IMR-90 (cell line): ENCODE measurements around the gene ZC2HC1B. TPM values are rescaled to one million over a fixed set of nuclear protein-coding genes. Genes with fewer than 3 reads are reported as not detected.

Experiments
- ATAC-seq: fragments of 200-7000 bp; cut with Tn5 transposase; 2 replicates; pipeline ENCODE4 v1.9.1; 2020; ENCODE audit warnings: low read depth, mild to moderate bottlenecking, moderate library complexity
- BruUV-seq: library from RNA; stranded (reverse); fragments of 400-500 nt; replicated peaks from 2 replicates; lab custom pipeline; 2021; lab: Mats Ljungman, UMichigan
- CTCF ChIA-PET: fragments of 300-600 bp; formaldehyde crosslinking; extraction: SDS; loops from one replicate; lab custom pipeline; 2021; ENCODE audit warnings: antibody characterized with exemption; lab: Yijun Ruan, JAX
- POLR2A ChIA-PET: fragments of 300-600 bp; sonication (Branson Sonifier 250); formaldehyde crosslinking; loops from one replicate; lab custom pipeline; 2022; ENCODE audit warnings: antibody characterized with exemption; ENCODE audit not compliant: unreplicated experiment; lab: Charles Lee
- DNase-seq: peaks from one replicate; pipeline ENCODE4 v3.0.0; 2013
- H2AFZ ChIP-seq: replicated peaks from 2 replicates; pipeline ENCODE3; 2013; ENCODE audit warnings: low read length, mild to moderate bottlenecking; ENCODE audit not compliant: poor library complexity
- H2AK5ac ChIP-seq: 2 replicates; pipeline ENCODE4 v1.6.1; 2013; ENCODE audit warnings: low read depth, low read length, inconsistent platforms
- H2AK9ac ChIP-seq: replicated peaks from 2 replicates; pipeline ENCODE3; 2013; ENCODE audit warnings: mild to moderate bottlenecking, low read depth, low read length, moderate library complexity; ENCODE audit not compliant: poor library complexity
- H2BK120ac ChIP-seq: 2 replicates; pipeline ENCODE4 v1.6.1; 2013; ENCODE audit warnings: low read depth, low read length, inconsistent platforms
- H2BK15ac ChIP-seq: 3 replicates; pipeline ENCODE4 v1.6.1; 2013; ENCODE audit warnings: low read depth, low read length, inconsistent platforms
- H2BK20ac ChIP-seq: 2 replicates; pipeline ENCODE4 v1.6.1; 2013; ENCODE audit warnings: low read depth, mild to moderate bottlenecking, inconsistent platforms, low read length, moderate library complexity
- H2BK5ac ChIP-seq: 2 replicates; pipeline ENCODE4 v1.6.1; 2013; ENCODE audit warnings: mild to moderate bottlenecking, low read depth, low read length, inconsistent platforms; ENCODE audit not compliant: poor library complexity, severe bottlenecking
- H3K14ac ChIP-seq: replicated peaks from 2 replicates; pipeline ENCODE4 v1.6.1; 2013; ENCODE audit warnings: low read depth, low read length, inconsistent platforms
- H3K18ac ChIP-seq: 2 replicates; pipeline ENCODE4 v1.6.1; 2013; ENCODE audit warnings: low read depth, low read length, control low read depth
- H3K23ac ChIP-seq: 2 replicates; pipeline ENCODE4 v1.6.1; 2013; ENCODE audit warnings: low read depth, low read length, inconsistent platforms
- H3K27ac ChIP-seq: 2 replicates; pipeline ENCODE4 v1.5.1; 2013; ENCODE audit warnings: mild to moderate bottlenecking, control low read depth, low read length; ENCODE audit not compliant: insufficient read depth
- H3K27me3 ChIP-seq: 2 replicates; pipeline ENCODE4 v1.6.1; 2013; ENCODE audit warnings: low read length; ENCODE audit not compliant: control insufficient read depth, insufficient read depth
- H3K36me3 ChIP-seq: 2 replicates; pipeline ENCODE4 v1.6.1; 2013; ENCODE audit warnings: low read length, mixed read lengths; ENCODE audit not compliant: control insufficient read depth, insufficient read depth
- H3K4ac ChIP-seq: 2 replicates; pipeline ENCODE4 v1.6.1; 2013; ENCODE audit warnings: low read depth, low read length, inconsistent platforms
- H3K4me1 ChIP-seq: 2 replicates; pipeline ENCODE4 v1.6.1; 2013; ENCODE audit warnings: low read length, mixed read lengths; ENCODE audit not compliant: control insufficient read depth, insufficient read depth
- H3K4me2 ChIP-seq: 2 replicates; pipeline ENCODE4 v1.6.1; 2013; ENCODE audit warnings: low read depth, mild to moderate bottlenecking, control low read depth, low read length, moderate library complexity
- H3K4me3 ChIP-seq: 2 replicates; pipeline ENCODE4 v1.5.1; 2013; ENCODE audit warnings: low read depth, mild to moderate bottlenecking, control low read depth, low read length, moderate library complexity; ENCODE audit not compliant: insufficient read depth
- H3K56ac ChIP-seq: 2 replicates; pipeline ENCODE4 v1.6.1; 2013; ENCODE audit warnings: low read length, inconsistent platforms; ENCODE audit not compliant: insufficient read depth; ENCODE audit errors: extremely low read depth
- H3K79me1 ChIP-seq, 2 experiments: 2 replicates each; pipeline ENCODE4 v1.6.1; 2013; ENCODE audit warnings: low read length in 2 of 2, inconsistent platforms in 1 of 2, low read depth in 1 of 2
- H3K9ac ChIP-seq: 2 replicates; pipeline ENCODE4 v1.6.1; 2013; ENCODE audit warnings: low read depth, low read length, control low read depth
- H3K9me1 ChIP-seq: 2 replicates; pipeline ENCODE4 v1.6.1; 2013; ENCODE audit warnings: low read length, inconsistent platforms; ENCODE audit not compliant: insufficient read depth
- H3K9me3 ChIP-seq: 2 replicates; pipeline ENCODE4 v1.6.1; 2013; ENCODE audit warnings: low read length; ENCODE audit not compliant: control insufficient read depth, insufficient read depth
- H4K20me1 ChIP-seq: 2 replicates; pipeline ENCODE4 v1.6.1; 2013; ENCODE audit warnings: low read length, inconsistent platforms; ENCODE audit not compliant: insufficient read depth
- H4K5ac ChIP-seq: 2 replicates; pipeline ENCODE4 v1.6.1; 2013; ENCODE audit warnings: mild to moderate bottlenecking, low read depth, low read length, control low read depth
- H4K8ac ChIP-seq, 2 experiments: 2 replicates each; pipeline ENCODE4 v1.6.1; 2013; ENCODE audit warnings: low read depth in 2 of 2, low read length in 2 of 2, control low read depth in 1 of 2, inconsistent platforms in 1 of 2
- H4K91ac ChIP-seq: 2 replicates; pipeline ENCODE4 v1.6.1; 2013; ENCODE audit warnings: low read depth, low read length, inconsistent platforms; ENCODE audit not compliant: insufficient read depth
- BHLHE40 ChIP-seq: fragments of 150-350 bp; IDR thresholded peaks from 2 replicates; pipeline ENCODE4 v1.6.1; 2016; ENCODE audit warnings: mild to moderate bottlenecking, low read depth, low read length
- MAFK ChIP-seq: IDR thresholded peaks from 2 replicates; pipeline ENCODE4 v1.6.1; 2012; ENCODE audit warnings: low read depth, low read length, improper control_type of control experiment
- WGBS, 2 experiments: methylation state at CpG; one replicate each; pipeline versions ENCODE4 v1.1.5 to v1.1.7; 2013; ENCODE audit warnings: missing lambda C conversion rate in 2 of 2; ENCODE audit not compliant: insufficient read length in 1 of 2; ENCODE audit errors: extremely low coverage in 2 of 2; 5-methylcytosine and 5-hydroxymethylcytosine counted together
- dilution Hi-C: fragments of 300-500 bp; cut with HindIII; formaldehyde crosslinking; loops from one replicate; pipeline ENCODE4 v1.14.3; 2018; ENCODE audit warnings: low sequenced_read_pairs; ENCODE audit not compliant: unreplicated experiment
- in situ Hi-C: fragments of 300-500 bp; cut with MboI; formaldehyde crosslinking; loops from 3 replicates; pipeline ENCODE4 v1.14.3; 2019; ENCODE audit warnings: low sequenced_read_pairs, inconsistent platforms, mixed read lengths
- intact Hi-C: fragments of 100-400 bp; cut with micrococcal nuclease; formaldehyde crosslinking; loops from 2 replicates; pipeline ENCODE4 v1.10.0; 2022
- polyA plus RNA-seq, 3 experiments: library from polyadenylated mRNA; depleted of rRNA; stranded (reverse); fragments of >200 nt; gene quantifications; 2 replicates each; pipeline ENCODE4 v1.2.3, GENCODE V29; 2012; ENCODE audit warnings: low replicate concordance in 1 of 3
- total RNA-seq: library from RNA; depleted of rRNA; stranded (reverse); fragments of >200 nt; gene quantifications from 2 replicates; pipeline ENCODE4 v1.2.3, GENCODE V29; 2012
- TF ChIP-seq, protein P1 (sequence below): fragments of 150-350 bp; IDR thresholded peaks from 2 replicates; pipeline ENCODE4 v1.6.1; 2016; ENCODE audit warnings: low read depth, mild to moderate bottlenecking, low read length, moderate library complexity, borderline replicate concordance

Gene ZC2HC1B
- total and polyA plus RNA-seq, 2 of the 4 experiments (the other 2 are of a cell fraction): not detected

DNA sequence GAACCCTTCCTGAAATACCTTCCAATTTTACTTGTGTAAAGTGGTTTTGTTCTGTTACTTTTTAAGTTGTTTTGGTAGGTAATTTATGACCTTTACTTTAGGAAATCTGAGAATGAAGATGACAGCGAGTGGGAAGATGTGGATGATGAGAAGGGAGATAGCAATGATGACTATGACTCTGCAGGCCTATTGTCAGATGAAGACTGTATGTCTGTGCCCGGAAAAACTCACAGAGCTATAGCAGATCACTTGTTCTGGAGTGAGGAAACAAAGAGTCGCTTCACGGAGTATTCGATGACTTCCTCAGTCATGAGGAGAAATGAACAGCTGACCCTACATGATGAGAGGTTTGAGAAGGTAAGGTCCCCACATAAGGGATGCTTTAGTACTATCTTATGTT lies 6.6 kb upstream of the ZC2HC1B start:
- no TSS peak for BruUV-seq

More for the DNA sequence above, 6.6 kb upstream of the ZC2HC1B start:
- no peak overlapping the region for H3K4me3 ChIP-seq
- H3K4me2 ChIP-seq: no peak overlapping the region
- 0 out of 2 replicates have a peak, but pooled peaks cover 2% of the 10 kb centered on the region for H4K20me1 ChIP-seq
- no peak overlapping the region for H2AK9ac ChIP-seq
- H2AFZ ChIP-seq: no peak overlapping the region
- peaks cover 5 to 7% of the 10 kb centered on the region in 2 experiments; a peak in 2 of 4 replicates for H3K79me1 ChIP-seq
- 100% methylated on average over 1 of the region's 5 CpGs for WGBS, 2 experiments
- in situ Hi-C loops: no loop called here
- no peaks in the 10 kb centered on the region for H3K9me1 ChIP-seq
- no peak overlapping the region for H3K14ac ChIP-seq
- no peak overlapping the region for H3K4ac ChIP-seq
- POLR2A ChIA-PET: no interaction called here
- H4K91ac ChIP-seq: no peak overlapping the region
- no peak overlapping the region for H4K5ac ChIP-seq
- H3K9me3 ChIP-seq: no peaks in the 10 kb centered on the region
- H3K4me1 ChIP-seq: no peaks in the 10 kb centered on the region
- no peak overlapping the region for H3K56ac ChIP-seq
- H2BK5ac ChIP-seq: no peak overlapping the region
- CTCF ChIA-PET: no interaction called here
- H3K27me3 ChIP-seq: no peaks in the 10 kb centered on the region
- no peak overlapping the region for H2BK120ac ChIP-seq
- intact Hi-C loops: no loop called here
- DNase-seq: no peak
- H3K27ac ChIP-seq: no peak overlapping the region
- H3K23ac ChIP-seq: no peak overlapping the region
- dilution Hi-C loops: no loop called here
- H2BK15ac ChIP-seq: no peak overlapping the region
- H2AK5ac ChIP-seq: no peak overlapping the region
- no peak overlapping the region for H3K18ac ChIP-seq
- no peak overlapping the region for H3K9ac ChIP-seq
- no peak for ATAC-seq
- no peak overlapping the region for H4K8ac ChIP-seq
- H2BK20ac ChIP-seq: no peak overlapping the region
- no peak for TF ChIP-seq MAFK
- no peak for TF ChIP-seq BHLHE40
- TF ChIP-seq, protein P1, sequence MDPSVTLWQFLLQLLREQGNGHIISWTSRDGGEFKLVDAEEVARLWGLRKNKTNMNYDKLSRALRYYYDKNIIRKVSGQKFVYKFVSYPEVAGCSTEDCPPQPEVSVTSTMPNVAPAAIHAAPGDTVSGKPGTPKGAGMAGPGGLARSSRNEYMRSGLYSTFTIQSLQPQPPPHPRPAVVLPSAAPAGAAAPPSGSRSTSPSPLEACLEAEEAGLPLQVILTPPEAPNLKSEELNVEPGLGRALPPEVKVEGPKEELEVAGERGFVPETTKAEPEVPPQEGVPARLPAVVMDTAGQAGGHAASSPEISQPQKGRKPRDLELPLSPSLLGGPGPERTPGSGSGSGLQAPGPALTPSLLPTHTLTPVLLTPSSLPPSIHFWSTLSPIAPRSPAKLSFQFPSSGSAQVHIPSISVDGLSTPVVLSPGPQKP: no peak
- peaks cover 22% of the 10 kb centered on the region for H3K36me3 ChIP-seq
